ENCODE results near the gene SHISAL1.

SHISAL1 gene

DNA sequence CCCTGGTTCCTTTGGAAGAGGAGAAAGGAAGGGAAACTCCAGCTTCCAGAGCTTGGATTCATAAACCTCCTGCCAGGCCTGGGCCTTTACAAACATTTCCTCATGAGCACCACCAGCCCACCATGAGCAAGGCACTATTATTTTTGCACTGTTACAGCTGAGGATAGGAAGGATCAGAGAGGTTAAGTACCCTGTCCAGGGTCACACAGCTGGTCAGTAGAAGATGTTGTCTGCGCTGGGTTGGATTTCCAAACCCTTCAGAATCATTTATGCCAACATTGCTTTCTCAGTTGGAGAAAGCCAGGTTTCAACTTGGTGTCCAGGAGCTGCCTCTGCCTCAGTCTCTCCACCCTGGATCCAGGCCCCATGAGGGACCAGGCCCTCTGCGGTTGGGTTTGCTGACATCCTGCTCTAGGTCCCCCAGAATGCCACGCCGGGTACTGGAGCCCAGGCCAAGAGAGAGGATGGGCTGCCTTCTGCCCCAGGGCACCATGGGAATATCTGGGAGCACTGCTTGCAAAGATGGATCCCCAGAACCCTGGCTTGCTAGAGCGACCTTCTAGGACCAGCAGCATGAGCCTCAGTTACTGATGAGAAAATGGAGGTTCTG lies 29.7 kb upstream of the SHISAL1 start:
- no peak for DNase-seq (ENCODE audit: low read depth)

DNA sequence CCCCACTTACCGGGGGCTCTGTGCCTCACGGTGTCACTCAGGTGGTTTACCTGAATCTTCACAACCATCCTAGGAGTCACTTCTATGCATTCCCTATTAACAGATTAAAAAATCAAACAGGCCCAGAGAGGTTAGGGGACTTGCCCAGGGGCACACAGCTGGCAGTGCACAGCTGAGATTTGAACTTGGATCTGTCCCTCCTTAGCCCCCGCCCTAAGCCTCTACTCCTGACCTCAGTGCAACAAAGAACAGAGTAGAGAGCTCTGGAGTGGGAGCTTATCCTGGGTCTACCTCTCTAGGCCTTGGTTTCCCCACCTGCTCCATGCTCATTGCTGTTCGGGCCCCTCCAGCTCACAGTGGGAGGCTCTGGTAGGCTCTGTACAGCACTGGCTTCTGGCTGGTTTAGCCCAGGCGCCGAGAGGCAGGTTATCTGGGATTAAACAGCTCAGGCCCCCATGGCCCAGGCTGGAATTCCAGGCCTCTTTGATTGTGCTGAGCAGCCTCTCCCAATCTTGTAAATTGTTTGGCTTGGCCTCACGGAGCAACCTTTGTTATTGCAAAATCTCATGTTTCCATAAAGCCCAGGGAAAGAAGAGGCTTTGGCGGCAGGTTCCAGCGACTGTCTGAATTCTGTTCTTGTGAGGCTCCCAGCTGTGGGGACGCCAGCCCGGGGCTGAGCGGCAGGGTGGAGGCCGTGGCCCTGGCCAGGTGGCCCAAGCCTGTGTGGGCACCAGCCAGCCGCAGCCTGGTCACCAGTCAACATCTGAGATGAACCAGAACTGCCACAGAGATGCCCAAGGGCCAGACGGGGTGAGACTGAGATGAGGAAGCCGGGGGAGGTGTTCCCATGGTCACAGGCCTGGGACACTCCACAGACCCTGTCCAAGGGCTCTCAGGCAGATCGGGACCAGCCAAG lies 28.9 kb upstream of the SHISAL1 start:
- no peak for DNase-seq (ENCODE audit: low read depth)

DNA sequence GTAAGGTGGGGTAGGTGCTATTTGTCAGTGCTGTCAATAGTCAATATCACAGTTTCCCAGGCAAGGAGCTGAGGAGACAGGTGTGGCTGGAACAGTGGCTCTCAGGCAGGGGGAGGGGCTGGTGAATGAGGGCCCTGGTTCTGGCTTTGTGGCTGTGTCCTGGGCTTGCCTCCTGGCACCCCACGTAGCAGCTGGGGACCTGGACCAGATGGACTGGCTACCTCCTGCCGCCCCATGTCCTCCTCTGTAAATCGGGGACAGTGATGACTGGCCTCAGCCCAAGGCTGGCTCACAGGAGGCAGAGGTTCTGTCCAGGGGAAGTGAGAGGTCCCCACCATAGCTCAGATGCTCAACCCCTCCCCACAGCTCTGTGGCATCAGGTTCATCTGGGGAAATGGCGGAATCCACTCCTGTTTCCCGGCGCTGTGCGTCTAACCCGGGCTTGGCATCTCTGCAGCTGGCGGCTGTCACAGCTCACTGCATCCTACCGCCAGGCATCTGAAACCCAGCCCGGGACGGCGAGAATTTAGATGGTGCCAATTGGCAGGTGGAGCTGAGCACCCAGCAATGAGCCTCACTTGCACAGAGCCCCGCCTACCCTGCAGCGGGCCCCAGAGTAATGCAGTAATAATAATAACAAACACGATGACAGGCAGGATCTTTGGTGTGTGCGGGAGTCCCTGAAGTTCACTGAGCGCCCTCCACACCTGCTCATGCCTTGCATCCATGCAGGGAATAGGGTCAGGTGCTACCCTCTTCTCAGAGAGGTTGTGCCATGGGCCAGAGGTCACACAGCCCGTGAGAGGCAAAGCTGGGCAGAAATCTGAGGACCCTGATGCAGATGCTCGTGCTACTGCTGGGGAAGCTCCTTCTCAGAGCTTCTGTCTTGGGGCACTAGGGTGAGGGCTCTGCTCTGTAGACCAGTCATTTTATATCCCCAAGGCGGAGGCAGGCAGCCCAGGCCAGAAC lies 27.8 kb upstream of the SHISAL1 start:
- no peak for DNase-seq (ENCODE audit: low read depth)

DNA sequence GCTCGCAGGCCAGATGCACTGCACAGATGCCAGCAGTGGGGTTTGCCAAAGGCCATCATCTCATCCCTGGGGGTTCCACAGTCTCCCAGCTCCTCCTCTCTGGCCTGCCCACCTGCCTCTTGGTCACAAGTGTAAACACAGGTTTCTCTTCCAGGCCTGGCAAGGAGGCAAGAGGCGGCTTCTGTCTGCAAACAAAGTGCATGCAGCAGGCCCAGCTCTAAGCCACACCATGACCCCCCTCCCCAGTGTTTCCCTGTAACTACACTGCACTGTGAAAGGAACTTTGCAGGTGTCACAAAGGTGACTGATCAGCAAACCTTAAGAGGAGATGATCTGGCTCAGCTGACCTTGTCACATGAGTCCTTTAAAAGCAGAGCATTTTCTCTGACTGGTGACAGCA lies 26.2 kb upstream of the SHISAL1 start:
- DNase-seq (ENCODE audit: low read depth): no peak

DNA sequence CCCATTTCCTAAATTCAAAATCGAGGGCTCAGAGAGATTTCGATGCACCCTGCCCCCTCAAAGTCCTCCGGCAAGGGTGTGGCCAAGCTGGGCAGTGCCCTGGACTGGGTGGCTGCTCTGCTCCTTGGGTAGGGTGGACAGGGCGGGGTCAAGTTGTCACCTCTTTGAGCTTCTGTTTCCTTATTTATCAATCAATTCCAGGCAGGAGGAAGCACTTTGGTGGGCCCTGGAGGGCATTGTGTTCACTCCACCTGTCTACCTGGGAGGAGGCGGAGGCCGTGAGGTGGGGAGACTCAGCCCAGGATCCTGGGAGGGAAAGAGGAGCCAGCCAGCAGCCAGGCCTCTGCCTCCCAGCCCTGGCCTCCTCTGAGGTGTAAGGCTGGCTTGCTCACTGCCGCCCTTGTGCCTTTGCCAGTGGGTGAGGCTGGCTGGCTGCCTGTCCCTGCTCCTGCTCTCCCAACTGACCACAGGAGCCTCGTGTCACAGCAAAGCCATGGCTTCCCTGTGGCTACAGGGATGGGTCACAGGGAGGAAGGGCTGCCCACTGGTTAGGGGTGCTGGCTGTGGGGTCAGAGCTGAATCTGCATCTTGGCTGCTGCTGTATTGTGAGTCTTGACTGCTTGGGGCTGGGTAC lies 25.5 kb upstream of the SHISAL1 start:
- no peak for DNase-seq (ENCODE audit: low read depth)

DNA sequence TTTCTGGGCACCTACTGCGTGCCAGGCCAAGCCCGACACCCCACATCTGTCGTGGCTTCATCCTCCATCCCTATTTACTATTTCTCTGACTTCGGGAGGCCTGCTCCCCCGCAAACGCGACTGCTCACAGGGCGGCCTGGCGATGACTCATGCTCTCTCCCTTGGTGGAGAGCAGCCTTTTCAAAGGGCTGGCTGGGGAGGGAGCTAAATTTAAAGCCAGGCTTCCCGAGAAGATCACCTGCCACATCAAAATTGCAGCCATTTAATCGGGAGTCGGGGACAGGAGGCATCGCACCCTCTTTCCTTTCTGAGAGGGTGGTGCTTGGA lies 24.9 kb upstream of the SHISAL1 start:
- no peak for DNase-seq (ENCODE audit: low read depth)

DNA sequence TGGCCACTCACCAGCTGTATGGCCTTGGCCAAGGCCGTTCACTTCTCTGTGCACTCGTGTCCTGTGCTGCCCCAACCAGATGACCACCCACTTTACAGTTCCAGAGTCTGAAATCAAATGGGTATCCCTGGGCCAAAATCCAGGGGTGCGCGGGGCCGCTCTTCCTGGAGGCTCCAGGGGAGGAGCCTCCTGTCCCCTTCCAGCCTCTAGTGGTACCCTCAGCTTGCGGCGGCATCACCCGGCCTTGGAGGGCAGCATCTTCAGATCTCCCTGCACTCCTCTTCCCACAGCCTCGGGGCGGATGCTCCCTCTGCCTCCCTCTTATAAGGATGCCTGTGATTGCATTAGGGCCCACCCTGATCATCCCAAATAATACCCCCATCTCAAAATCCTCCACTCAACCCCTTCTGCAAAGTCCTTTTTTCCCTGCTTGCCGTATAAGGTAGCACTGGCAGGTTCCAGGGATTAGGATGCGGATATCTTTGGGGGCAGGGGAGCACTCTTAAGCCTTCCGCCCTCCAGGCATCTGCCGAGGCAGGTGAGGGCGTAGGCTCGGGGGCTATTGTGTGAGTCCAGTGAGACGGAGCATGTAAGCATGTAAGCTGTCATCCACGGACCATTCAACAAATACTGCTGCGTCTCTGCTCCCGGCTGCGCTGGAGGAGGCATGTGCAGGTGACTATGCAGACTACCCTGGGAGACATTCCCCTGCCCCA lies 24.4 kb upstream of the SHISAL1 start:
- no peak for DNase-seq (ENCODE audit: low read depth)

DNA sequence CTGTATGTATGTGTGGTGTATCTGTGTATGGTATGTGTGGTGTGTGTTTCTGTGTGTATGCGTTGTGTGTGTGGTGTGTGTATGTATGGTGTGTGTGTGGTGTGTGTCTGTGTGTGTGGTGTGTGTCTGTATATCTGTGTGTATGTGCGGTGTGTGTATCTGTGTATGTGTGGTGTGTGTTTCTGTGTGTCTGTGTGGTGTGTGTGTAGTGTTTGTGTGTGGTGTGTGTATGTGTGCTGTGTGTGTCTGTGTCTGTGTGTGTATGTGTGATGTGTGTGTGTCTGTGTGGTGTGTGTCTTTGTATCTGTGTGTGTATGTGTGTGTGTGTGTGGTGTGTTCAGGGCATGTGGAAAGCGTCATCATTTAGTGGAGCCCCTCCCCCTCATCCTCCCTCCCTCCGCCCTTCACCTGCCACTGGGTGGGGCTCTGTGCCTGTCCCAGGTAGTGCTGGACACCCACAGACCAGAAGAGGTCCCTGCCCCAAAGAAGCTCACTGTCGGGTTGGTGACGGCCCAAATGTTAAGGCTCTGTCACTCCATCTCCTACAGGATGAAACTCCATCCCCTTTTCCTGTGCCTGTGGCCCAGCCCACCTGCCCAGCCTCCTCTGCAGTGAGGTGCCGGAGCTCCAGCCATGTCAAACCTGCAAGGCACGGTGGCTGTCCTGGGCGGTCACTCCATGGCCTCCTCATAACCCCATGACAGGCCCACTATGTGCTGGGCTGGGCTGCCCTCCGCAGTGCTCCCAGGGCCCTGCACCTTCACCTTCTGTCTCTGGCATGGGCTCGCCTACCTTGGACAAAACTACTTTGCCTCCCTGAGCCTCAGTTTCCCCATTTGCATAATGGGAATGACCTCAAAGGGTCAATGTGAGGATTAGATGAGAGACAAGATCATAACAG lies 23.4 kb upstream of the SHISAL1 start:
- no peak for DNase-seq (ENCODE audit: low read depth)

DNA sequence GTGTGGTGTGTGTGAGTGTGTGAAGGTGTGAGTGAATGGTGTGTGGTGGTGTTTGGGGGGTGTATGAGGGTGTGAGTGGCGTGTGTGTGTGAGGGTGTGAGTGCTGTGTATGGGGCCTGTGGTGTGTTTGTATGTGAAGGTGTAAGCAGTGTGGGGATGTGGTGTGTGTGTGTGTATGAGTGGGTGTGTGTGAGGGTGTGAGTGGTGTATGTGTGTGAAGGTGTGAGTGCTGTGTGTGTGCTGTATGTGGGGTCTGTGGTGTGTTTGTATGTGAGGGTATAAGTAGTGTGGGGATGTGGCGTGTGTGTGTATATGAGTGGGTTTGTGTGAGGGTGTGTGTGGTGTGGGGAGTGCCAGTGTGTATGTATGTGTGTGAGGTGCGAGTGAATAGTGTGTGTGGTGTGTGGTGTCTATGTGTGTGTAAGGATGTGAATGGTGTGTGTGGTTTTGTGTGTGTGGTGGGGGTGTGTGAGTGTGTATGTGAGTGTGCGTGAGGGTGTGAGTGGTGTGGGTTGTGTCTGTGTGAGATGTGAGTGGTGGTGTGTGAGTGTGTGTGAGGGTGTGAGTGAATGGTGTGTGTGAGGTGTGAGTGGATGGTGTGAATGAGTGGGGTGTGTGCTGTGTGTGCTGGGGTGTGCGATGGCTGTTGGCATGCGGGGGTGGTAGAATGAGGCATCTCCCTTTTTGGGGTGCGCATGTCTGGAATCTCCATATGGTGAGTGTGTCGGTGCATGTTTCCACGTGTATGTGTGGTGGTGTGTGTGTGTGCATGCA lies 22.5 kb upstream of the SHISAL1 start:
- no peak for DNase-seq (ENCODE audit: low read depth)

DNA sequence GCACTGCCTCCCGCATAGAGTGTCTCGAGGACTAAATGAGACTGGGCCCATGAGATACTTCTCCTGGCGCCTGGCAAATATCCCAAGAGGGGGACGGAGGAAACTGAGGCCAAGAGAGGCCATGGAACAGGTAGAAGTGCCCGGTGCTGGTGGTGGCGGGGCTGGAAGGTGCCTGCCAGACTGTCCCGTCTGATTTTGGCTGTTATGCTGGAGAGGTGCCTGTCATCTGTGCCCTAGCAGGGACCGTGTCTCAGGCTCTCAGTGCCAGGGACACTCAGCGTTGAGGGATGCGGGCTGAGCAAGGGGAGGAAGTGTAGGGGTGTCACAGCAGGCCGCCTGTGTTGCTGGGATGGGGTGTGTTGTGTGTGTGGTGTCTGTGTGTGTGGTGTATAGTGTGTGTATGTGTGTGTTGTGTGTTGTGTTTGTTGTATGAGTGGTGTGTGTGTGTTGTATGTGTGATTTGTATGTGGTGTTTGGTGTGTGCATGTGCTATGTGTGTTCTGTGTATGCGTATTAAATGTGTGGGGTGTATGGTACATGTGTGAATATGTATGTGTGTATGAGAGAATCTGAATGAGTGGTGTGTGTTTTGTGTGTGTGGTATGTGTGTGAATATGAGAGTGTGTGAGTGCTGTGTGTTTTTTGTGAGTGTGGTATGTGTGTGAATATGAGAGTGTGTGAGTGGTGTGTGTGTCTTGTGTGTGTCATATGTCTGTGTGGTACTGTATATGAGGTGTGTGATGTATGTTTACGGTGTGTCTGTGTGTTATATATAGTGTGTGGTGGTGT lies 21.3 kb upstream of the SHISAL1 start:
- DNase-seq (ENCODE audit: low read depth): no peak

DNA sequence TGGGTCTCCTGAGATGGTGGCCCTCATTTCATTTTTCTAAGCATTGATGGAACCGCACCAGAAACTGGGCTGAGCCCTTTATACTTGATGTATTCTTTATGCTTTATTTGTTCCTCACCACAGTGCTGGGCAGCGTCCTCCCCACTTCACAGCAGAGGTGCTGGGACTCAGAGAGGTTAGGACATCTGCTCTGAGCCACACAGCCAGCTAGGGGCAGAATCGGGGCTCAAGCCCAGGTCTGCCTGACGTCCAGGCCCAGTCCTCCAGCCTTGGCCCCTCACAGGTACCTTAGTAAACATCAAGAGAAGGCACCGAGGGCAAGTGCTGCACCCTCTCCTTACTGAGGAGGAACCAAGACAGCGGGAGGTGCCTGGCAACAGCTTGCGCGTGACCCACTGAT lies 20.2 kb upstream of the SHISAL1 start:
- DNase-seq (ENCODE audit: low read depth): no peak

DNA sequence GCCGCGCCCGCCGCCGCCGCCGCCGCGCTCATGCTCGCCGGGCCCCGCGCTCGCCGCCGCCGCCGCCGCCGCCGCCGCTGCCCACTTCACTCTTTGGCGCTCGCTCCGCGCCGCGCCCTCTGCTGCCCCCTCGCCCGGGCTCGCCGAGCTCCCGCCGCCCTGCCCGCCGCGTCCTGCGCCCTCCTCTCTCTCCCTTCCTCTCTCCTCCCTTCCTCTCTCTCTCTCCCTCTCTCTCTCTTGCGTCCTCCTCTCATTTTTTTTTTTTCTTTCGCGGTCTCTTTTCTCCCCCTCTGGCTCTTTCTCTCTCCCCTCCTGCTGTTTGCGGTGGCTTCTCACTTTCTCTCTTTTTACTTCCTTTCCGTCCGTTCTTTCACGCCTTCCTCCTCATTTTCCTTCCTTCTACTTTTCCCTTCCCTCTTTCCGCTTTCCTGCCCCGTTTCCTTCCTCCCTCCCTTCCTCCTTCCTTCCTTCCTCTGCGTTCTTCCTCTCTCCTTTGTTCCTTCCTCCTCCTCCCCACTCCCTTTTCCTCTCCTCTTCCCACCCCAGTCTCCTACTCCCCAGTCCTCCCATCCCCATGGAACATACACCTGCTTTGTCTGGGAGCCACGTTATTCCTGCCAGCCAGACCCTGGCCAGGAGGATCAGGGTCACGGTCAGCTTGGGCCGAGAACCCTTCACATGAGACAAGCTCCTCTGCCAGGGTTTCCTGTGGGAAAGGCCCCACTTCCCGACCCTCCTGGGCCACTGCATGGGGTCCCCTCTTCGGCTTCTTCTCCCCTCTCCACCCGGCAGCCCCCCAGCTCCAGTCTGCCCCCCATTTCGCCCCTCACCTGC lies 19.3 kb upstream of the SHISAL1 start:
- DNase-seq (ENCODE audit: low read depth): no peak

DNA sequence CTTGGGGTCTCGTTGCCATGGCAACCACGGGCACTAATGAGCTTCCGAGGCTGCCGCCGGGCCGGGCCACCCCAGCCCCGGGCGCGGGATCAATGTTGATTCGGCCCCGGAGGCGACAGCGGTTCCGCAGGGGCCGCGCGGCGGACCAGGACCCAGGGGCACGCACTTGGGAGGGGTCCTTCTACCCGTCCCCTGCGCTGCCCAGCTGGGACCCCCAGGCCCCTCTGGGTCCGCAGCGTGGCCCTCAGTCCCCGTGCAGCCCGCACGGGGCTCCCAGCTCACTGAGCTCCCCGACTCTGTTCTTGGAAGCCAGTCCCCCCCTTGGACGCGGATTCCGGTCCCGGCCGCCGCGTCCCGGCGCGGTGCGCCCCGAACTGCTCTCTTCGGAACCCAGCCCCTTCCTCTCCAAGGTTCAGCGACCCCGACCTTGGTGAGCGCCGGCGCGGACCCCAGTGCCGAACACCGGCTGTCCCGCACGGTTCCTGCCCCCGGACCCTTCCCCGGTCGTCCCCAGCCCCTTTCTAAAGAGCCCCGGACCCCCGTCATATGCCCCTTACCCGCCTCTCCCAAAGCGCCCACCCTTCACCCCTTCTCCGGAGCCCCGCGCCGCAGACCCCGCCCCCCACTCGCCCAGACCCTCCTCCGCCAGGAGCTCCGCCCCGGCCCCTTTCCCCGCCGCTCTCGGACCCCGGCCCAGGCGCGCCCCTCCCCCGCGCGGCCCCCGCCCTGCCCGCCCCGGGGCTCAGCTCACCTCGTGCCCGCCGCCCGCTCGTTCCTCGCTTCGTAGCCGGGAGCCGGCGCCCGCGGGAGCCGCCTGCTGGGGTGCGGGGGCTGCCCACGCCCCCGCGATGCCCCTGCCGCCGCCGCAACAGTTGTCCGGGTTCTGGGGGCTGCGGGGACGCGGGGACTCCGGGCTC lies 18.3 kb upstream of the SHISAL1 start:
- DNase-seq (ENCODE audit: low read depth): no peak

DNA sequence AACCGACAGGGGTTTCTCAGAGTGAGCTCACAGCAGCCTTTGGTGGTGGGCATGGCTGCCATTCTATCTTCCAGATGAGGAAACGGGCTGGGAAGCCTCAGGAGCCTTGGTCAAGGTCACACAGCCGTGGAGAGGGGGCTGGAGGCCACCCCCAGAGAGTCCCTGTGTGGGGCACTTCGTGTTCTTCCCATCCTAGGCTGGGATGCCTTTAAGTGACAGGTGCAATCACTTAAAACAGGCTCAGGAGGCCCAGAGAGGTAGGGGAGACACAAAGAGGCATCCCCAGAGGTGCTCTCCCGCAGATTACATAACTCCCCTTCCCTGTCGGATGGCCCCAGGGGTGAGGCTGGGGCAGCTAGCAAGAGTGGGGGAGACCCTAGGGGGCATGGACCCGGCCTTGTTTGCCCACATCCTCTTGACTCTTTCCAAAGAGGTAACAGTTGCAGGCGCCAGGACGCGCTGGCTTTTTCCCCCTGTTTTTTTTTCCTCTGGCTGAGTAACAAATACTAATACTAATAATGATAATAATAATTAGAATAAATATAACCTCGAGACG lies 17.5 kb upstream of the SHISAL1 start:
- DNase-seq (ENCODE audit: low read depth): no peak

DNA sequence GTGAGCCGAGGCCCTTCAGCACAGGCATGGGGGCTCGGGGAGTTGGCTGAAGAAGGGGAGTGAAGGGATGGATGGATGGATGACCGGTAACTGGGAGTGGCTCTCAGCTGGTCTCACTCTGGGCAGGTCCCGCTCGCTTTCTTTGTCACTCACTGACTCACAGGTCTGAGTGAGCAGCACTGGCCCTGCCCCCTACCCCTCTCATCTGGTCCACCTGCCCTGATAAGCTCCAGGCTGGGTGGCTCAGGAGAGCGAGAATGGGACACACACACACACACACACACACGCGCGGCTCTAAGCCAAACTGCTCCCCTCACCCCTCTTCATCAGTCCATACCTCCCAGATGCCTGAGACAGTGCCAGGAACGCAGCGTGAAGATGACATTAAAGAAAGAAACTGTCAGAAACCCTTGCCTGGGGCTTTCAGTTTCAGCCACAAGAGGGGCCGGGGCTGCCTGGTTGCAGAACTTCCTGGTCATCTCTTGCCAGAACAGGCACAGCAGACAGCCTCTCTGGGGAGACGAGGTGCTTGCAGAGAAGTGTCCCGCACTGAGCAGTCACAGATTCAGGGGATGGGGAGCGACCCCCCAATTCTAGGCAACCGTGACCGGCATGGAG lies 16.5 kb upstream of the SHISAL1 start:
- DNase-seq (ENCODE audit: low read depth): no peak

DNA sequence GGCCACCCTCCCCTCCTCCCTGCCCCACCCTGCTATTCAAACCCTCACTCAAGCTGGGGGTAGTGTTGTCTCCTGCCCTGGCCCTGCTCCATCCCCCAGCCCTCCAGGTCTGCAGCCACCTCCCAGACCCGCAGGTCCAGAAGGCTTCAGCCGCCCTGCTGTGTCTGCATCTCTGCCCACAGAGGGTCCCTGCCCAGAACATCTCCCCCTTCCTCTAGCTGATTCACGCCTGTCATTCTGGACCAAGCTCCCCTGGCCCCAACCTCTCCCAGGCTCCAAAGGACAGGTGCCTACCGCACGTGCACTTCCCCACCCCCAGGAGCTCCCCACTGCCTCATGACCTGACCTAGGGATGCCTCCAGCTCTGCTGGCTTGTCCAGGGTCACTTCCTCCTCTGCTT lies 16.0 kb upstream of the SHISAL1 start:
- DNase-seq (ENCODE audit: low read depth): no peak

Measured in activated T-cell treated with anti-CD3 and anti-CD28 coated beads for 24 hours (primary cell).